ENCODE results near the gene SLC5A8.

Gene SLC5A8

DNA sequence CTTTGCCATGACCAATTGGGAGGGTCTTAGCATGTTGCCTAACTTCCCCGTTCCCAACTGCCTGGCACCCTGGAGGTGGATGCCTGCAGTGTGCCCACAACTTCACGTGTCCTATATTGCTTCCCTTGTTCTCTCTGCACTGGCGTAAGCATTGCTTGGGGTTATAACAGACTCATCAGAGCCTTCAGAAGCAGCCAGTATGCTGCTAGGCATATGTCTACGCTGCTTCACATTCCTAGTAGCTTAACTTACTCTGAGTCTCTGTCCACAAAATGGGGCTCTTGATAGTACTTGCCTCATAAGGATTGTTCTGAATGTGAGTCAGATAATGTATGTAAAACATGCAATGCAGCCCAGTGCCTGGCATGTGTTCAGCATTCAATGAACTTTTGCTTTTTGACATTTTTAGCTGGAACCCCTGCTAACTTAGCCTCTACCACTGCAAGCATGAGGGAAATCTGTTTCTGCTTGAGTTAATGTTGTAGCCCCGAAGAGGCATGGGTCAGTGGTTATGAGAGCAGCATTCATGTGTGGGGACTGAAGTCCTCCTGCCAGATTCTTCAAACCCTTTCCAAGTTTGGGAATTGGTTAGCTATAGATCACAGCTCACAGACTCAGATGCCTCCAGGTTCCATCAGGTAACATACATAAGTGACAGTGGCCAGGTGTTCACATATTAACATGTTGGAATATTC lies 2.8 kb downstream of the SLC5A8 start:
- H3K4me3 ChIP-seq (ENCODE audit: low read depth, low read length) = no peak overlapping the region
- no peak for DNase-seq (ENCODE audit: low read depth)
- TF ChIP-seq, protein P1, sequence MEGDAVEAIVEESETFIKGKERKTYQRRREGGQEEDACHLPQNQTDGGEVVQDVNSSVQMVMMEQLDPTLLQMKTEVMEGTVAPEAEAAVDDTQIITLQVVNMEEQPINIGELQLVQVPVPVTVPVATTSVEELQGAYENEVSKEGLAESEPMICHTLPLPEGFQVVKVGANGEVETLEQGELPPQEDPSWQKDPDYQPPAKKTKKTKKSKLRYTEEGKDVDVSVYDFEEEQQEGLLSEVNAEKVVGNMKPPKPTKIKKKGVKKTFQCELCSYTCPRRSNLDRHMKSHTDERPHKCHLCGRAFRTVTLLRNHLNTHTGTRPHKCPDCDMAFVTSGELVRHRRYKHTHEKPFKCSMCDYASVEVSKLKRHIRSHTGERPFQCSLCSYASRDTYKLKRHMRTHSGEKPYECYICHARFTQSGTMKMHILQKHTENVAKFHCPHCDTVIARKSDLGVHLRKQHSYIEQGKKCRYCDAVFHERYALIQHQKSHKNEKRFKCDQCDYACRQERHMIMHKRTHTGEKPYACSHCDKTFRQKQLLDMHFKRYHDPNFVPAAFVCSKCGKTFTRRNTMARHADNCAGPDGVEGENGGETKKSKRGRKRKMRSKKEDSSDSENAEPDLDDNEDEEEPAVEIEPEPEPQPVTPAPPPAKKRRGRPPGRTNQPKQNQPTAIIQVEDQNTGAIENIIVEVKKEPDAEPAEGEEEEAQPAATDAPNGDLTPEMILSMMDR (conservative IDR thresholded peaks at IDR 0.05; ENCODE audit: low read depth, low read length) = no peak

DNA sequence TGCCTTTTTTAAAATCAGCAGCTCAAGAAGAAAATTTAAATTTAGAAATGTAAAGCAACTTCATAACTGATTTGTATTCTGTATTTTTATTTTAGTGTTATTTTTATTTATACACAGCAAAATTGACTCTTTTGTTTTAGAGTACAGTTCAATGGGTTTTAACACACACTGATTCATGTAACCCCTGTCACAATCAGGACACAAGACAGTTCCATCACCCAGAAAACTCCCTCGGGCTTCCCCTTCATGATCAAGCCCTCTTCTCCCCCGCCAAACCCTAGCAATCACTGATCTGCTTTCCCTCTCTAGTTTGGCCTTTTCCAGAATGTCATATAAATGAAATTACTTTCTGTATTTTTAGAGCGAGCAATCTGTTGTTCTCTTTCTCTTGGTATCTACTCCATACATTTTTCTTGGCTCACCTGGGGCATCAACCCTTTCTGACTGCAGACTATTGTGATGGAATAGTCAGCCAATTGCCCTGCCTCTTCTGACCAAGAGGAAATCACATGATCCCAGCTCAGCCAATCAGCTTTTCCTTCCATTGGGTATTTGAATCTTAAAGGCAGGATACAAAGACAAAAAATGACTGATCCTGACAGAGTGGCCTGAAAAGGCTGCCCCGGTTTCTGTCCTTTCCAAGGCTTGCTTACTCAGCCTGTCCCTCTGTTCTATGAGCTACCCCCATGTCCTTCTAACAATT lies 5.3 kb downstream of the SLC5A8 start:
- DNase-seq (ENCODE audit: low read depth) = no peak
- H3K4me3 ChIP-seq (ENCODE audit: low read depth, low read length) = no peak overlapping the region
- TF ChIP-seq, protein P1 (conservative IDR thresholded peaks at IDR 0.05; ENCODE audit: low read depth, low read length) = no peak

DNA sequence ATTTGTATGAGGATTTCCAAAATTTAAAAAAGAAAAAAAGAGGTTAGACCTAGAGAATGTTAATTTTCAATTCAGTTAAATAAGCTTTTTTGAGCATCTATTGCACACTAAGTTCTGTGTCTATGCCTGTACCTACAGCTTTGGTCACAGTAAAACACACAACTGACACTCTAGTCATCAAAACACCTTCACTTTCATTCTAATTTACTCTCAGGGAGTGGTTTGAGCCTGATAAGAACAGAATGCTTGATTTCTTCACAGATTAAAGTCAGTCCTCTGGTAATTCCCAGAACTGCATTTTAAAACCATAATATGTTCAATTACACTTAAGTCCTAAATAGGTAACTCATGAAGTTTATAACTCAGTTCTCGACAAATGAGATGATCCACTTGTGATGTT lies 9.2 kb downstream of the SLC5A8 start:
- TF ChIP-seq, protein P1 (conservative IDR thresholded peaks at IDR 0.05; ENCODE audit: low read depth, low read length) = no peak
- no peak for DNase-seq (ENCODE audit: low read depth)
- H3K4me3 ChIP-seq (ENCODE audit: low read depth, low read length) = no peak overlapping the region

DNA sequence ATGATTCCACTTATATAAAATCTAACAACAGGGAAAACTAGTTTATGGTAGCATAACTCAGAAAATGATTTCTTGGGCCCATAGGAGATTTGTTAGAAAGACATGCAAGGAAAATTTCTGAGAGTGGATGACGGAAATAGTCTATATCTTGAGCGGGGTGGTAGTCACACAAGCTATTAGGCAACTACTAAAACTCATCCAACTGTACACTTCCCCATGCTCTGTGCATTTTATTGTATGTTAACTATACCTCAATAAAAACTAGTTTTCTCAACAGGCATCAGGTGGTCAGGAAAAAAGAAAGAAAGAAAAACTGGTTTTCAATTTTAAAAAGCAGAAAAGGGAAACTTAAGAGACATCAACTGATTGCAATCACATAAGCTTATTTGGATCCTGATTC lies 9.9 kb downstream of the SLC5A8 start:
- TF ChIP-seq, protein P1 (conservative IDR thresholded peaks at IDR 0.05; ENCODE audit: low read depth, low read length) = no peak
- H3K4me3 ChIP-seq (ENCODE audit: low read depth, low read length) = no peak overlapping the region
- DNase-seq (ENCODE audit: low read depth) = no peak

DNA sequence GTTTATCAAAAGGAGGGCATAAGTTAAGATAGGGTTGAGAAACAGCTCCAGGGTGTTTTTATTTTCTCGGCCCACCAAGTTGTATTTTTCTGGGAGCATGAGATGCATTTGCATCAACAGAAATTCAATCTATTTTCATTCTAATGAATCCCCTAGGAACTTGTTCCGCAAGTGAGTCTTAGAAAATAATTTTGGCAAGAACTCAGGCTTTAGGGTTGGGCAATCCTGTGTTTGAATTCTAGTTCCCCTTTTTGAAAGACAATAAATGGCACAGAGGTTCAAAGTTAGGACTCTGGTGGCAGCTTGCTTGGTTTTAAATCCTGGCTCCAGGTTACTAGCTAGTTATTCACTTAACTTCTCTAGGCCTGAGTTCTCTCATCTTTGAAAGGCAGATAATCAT lies 23.7 kb downstream of the SLC5A8 start:
- TF ChIP-seq, protein P1 (conservative IDR thresholded peaks at IDR 0.05; ENCODE audit: low read depth, low read length) = no peak
- DNase-seq (ENCODE audit: low read depth) = no peak
- H3K4me3 ChIP-seq (ENCODE audit: low read depth, low read length) = no peak overlapping the region

DNA sequence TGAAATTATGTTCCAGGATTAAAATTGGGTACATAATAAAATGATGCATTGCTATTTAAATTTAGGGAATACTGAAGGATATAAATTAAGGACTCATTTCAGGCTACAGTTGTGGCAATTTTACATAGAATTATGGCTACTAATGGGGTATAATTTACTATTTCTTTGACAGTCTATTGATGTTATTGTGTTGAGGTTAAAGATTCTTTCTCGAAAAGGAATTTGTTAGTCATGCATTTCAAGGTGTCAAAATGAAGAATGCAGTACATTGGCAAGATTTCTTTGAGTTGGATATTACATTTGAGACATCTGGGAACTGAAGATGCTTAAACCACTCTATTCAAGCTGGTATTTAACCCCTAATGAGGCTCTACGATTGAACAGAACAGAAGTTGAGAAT lies 28.3 kb downstream of the SLC5A8 start:
- no peak for DNase-seq (ENCODE audit: low read depth)
- TF ChIP-seq, protein P1 (conservative IDR thresholded peaks at IDR 0.05; ENCODE audit: low read depth, low read length) = no peak
- H3K4me3 ChIP-seq (ENCODE audit: low read depth, low read length) = no peak overlapping the region

DNA sequence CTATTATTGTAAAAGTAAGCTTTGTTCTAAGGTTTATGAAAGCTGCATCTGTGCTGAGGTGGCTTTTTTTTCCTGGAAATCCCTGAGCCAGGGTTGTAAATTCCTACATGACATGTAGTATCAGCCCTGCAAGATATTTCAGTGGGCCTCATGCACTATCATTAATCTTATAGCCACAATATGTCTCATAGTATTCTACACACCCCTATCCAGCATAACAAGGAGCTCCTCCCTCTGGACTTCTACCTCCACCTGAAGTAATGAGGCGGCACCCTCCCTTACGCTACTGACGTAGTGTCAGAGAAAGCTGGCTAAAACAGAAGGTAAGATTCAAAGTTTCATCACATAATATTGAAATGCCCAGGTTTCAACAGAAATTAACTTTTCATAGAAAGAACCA lies 35.5 kb downstream of the SLC5A8 start:
- no peak overlapping the region for H3K4me3 ChIP-seq (ENCODE audit: low read depth, low read length)
- no peak for DNase-seq (ENCODE audit: low read depth)
- TF ChIP-seq, protein P1 (conservative IDR thresholded peaks at IDR 0.05; ENCODE audit: low read depth, low read length) = no peak

All from choroid plexus epithelial cell (primary cell).